HL-60 (cell line): ENCODE results near the gene GAB2.

ENCODE experiments used
- CTCF ChIP-seq: IDR thresholded peaks from one replicate; pipeline ENCODE4 v1.5.1; 2011; ENCODE audit warnings: low read length, control low read depth, inconsistent platforms; ENCODE audit not compliant: insufficient read depth
- GABPA ChIP-seq: IDR thresholded peaks from 2 replicates; pipeline ENCODE4 v1.6.1; 2012; ENCODE audit warnings: low read depth
- POLR2AphosphoS5 ChIP-seq: IDR thresholded peaks from 2 replicates; pipeline ENCODE4 v1.6.1; 2012; ENCODE audit warnings: low read depth
- REST ChIP-seq: IDR thresholded peaks from 2 replicates; pipeline ENCODE4 v1.6.1; 2012; ENCODE audit warnings: low read depth; ENCODE audit not compliant: insufficient replicate concordance
- SPI1 ChIP-seq: IDR thresholded peaks from 2 replicates; pipeline ENCODE4 v1.6.1; 2012; ENCODE audit warnings: low read depth, mild to moderate bottlenecking, borderline replicate concordance

- TF ChIP-seq CTCF: no peak
- TF ChIP-seq GABPA: no peak
- no peak for TF ChIP-seq POLR2AphosphoS5
- no peak for TF ChIP-seq SPI1
- no peak for TF ChIP-seq REST
Observed at GRCh38 chr11:78223320-78223954, 194.2 kb downstream of the GAB2 start.
